DMS79 treated with DMSO at 0.1 percent for 48 hours (cell line): ENCODE data around the gene SUGCT.

ENCODE experiments used
- DNase-seq: peaks from one replicate; lab custom pipeline; 2025; lab: John Stamatoyannopoulos, UW

Gene SUGCT

GRCh38 chr7:40722242-40722641 is 587.4 kb downstream of the SUGCT start:
- DNase-seq, result no peak

GRCh38 chr7:40723829-40724228 is 589.0 kb downstream of the SUGCT start:
- DNase-seq, result no peak

- no peak for DNase-seq
These were observed 591.8 kb downstream of the SUGCT start for GRCh38 chr7:40726559-40726958.

- DNase-seq, result no peak
These were observed 598.3 kb downstream of the SUGCT start for GRCh38 chr7:40733114-40733513.

- no peak for DNase-seq
These were observed 598.8 kb downstream of the SUGCT start for GRCh38 chr7:40733578-40733977.

- no peak for DNase-seq
These were observed 604.5 kb downstream of the SUGCT start for GRCh38 chr7:40739257-40739656.

DNA sequence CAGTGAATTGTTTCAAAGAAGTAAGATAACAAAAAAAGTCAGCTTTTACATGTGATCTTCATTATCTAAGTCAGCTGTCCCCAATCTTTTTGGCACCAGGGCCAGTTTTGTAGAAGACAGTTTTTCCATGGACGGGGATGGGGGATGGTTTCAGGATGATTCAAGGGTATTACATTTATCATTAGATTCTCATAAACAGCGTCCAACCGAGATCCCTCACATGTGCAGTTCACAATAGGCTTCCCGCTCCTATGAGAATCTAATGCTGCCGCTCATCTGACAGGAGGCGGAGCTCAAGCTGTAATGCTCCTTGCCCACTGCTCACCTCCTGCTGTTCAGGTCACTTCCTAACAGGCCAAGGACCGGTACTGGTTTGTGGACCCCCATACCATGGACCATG is 607.5 kb downstream of the SUGCT start:
- no peak for DNase-seq

DNA sequence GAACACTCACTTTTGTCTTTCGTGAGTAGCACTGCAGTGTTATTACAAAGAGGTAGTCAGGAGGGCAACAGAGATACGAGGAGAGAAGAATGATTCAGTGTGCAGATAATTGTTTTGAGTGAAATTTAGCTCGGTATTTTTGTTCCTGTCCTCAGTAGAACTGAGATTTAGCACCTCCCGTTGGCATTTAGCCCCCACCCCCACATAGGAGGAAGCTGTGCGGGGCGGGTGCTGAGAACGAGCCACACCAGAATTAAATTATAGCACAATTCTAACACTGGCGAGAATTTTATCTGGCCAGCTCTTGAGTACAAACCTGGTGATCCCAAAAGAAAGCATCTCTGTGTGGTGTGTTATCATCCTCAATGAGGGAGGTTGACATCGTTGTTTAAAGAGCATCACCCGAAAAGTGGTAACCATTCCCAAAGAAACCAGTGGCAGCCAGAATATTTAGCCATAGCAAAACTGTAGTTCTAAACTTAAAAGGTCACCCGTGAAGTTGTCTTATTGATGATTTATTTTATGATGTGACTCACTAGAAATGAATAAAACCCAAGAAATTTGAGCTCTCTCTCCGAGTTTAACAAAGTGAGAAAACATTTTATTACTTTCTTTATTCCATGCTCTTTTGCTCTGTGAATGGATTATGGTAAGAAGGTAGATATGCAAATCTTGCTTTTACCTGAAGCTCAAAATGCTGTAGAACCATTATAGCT is 612.2 kb downstream of the SUGCT start:
- DNase-seq, result no peak

GRCh38 chr7:40747856-40748255 is 613.1 kb downstream of the SUGCT start:
- no peak for DNase-seq

- no peak for DNase-seq
These were observed 615.1 kb downstream of the SUGCT start for GRCh38 chr7:40749877-40750276.

DNA sequence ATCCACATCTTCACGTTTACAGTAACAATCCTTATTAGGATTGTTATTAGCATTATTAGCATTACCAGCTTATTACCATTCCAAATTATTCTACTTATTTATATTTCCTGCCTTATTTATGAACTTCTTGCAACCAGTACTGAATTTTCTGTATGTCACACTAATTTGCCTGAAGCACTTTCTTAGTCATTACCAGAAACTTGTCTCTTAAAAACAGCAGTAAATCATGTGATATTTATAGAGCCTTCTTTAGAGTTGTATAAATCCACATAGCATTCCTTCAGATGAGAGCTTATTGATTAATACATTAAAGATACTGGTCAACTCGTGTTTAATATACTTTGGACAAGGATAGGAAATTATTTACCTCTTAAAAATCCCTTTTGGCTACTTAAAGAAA is 618.6 kb downstream of the SUGCT start:
- no peak for DNase-seq

DNA sequence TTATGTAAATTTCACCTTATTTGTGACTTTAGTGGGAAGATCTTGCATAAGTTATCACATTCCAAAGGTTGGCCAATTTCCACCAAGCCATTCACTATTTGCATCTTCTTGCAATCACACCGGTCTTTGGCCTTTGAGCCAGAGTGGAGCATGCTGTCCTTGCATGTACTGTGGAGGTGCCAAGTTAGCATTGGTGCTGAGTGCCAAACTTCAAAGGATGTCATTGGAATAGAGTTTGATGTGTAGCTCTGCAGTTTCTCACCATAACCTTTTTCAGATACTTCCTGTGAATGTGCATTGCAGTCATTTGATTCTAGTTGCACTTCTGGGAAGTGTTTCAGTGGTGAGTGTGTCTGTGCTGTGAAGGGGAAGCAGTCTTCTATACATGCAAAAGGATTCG is 620.6 kb downstream of the SUGCT start:
- no peak for DNase-seq

GRCh38 chr7:40757109-40757508 is 622.3 kb downstream of the SUGCT start:
- no peak for DNase-seq

DNA sequence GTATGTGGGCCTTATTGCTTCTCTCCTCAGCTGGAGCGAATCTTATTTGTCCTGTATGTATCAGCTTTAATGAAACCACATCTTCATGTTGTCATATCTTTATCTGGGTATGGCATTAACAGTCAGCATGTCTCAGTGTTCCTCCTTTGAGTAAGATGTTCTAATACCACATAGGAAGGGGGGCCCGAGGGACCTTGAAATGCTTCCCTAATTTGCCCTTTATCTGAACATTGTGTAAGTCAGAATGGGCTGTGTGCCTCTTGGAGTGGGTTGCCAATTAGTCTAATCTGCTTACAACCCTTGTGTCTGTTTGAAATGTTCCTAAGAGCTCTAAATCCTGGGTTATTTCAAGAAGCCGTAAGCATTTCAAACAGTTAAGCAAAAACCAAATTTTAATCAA is 623.8 kb downstream of the SUGCT start:
- DNase-seq, result no peak

- DNase-seq, result no peak
These were observed 625.6 kb downstream of the SUGCT start for GRCh38 chr7:40760293-40760964.

DNA sequence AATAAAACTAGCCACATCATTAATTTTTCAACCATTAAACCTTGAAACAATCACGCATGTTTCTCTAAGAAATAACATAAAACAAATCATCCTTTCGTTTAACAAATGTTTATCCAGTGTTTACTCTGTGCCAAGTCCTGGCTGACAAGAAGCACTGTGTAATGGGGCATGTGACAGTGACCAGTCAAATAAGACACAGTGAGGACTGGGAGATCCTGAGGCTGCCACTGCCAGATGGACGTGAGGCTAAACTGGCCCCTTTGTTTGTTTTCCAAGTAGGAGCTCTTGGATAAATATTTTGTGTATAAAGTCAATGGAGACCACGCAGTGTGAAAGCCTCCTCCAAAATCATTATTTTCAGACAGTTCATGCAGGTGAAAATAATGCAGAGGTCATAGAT is 626.2 kb downstream of the SUGCT start:
- no peak for DNase-seq

GRCh38 chr7:40761762-40762560 is 627.2 kb downstream of the SUGCT start:
- DNase-seq, result no peak

GRCh38 chr7:40763319-40764287 is 628.8 kb downstream of the SUGCT start:
- DNase-seq, result no peak

DNA sequence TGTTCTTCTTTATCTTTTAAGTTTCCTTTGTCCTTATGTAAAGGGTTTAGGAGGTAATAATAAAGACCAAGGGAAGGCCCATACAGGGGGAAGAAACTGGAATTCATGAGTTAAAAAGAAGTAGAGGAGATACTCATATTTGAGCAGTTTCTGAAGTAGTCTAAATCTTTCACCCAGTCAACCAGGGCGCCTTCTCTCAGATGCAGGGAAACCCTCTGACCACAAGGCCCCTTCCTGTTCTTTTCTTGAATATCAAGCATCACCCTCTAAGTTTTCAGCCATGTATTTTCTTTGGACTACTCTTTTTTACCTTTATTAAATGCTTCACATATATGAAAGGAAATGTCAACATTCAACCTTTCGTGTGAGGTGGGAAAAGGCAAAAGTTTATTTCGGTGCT is 630.8 kb downstream of the SUGCT start:
- DNase-seq, result no peak

DNA sequence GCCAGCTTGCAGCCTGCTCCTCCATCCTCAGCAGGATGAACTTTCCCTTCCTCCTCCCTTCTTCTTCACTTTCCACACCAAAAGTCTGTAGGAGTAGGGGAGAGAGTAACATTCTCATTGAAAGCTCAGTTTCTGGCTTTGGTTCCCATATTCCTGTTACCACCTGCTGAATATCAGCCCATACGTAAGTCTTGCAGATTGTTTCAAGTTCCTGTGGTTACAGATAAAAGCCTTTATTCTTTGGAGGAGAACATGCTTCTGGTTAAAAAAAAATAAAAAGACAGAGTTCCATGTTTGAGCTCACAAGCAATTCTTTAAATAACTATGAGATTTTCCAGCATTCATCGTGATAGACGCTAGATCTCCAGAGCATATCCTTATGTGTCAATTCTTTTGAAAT is 637.3 kb downstream of the SUGCT start:
- no peak for DNase-seq

DNA sequence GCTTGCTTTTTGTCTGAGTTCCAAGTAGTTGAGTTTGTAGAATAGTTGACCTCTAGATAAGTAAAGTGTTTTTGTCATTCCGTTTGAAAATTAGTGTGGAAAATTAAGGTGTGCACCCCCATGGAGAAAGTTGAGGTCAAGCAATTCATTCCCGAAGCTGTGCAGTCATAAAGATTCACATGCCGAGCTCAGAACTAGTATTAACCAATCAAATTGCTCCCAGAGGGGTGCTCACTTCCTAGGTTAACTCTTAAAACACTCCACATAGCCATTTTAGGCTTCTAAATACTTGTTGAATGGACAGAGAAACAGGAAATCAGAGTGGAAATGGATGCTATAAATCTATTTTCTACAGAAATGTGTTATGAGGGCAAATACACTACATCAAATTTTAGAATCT is 638.9 kb downstream of the SUGCT start:
- no peak for DNase-seq

- DNase-seq, result no peak
These were observed 641.1 kb downstream of the SUGCT start for GRCh38 chr7:40775877-40776276.
